Measurements from ENCODE around the gene KLHL26.

Gene KLHL26

DNA sequence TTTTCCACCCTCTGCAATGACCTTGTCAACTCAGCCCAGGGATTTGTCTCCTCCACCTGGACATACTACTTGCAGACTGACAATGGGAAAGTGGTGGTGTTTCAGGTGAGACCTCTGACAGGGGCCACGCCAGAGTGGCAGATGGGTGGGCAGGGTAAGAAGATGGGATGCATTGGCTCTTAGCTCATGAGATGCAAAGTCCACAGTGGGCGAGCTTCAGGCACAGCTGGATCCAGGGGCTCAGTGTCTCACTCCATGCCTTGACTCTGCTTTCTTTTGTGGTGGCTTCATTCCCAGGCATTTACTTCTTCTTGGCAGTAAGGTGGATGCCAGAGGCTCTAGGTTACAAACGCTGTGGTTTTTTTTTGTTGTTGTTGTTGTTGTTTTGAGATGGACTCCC lies 20.8 kb upstream of the KLHL26 start:
- DNase-seq (ENCODE audit: low read depth) = no peak

DNA sequence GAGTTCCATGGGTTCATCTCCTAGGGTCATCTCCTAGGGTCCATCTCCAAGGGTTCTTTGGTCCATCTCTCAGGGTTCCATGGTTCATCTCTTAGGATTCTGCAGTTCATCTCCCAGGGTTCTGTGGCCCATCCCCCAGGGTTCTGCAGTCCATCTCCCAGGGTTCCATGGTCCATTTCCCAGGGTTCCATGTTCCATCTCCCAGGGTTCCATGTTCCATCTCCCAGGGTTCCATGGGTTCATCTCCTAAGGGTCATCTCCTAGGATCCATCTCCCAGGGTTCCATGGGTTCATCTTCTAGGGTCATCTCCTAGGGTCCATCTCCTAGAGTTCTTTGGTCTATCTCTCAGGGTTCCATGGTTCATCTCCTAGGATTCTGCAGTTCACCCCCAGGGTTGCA lies 19.3 kb upstream of the KLHL26 start:
- DNase-seq (ENCODE audit: low read depth) = no peak

- DNase-seq (ENCODE audit: low read depth) = no peak
These were observed 18.6 kb upstream of the KLHL26 start for GRCh38 chr19:18618236-18618635.

DNA sequence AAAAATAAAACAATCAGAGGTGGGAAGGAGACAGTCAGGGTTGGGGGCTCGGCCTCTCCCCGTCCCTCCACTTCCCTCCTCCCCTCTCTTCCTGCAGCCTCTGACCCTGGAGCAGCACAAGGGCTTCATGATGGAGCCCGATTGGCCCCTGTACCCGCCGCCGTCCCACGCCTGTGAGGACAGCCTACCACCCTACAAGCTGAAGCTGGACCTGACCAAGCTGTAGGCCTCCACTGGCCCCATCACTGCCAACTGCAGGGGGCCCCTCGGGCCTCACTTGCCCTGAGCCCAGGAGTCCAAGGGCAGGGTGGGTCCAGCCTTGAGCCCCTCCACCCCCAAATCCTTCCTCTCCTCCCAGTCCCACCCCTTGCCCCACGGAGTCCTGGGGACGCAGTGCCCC lies 16.5 kb upstream of the KLHL26 start:
- no peak for DNase-seq (ENCODE audit: low read depth)

- DNase-seq (ENCODE audit: low read depth) = no peak
These were observed 15.9 kb upstream of the KLHL26 start for GRCh38 chr19:18620902-18621301.

DNA sequence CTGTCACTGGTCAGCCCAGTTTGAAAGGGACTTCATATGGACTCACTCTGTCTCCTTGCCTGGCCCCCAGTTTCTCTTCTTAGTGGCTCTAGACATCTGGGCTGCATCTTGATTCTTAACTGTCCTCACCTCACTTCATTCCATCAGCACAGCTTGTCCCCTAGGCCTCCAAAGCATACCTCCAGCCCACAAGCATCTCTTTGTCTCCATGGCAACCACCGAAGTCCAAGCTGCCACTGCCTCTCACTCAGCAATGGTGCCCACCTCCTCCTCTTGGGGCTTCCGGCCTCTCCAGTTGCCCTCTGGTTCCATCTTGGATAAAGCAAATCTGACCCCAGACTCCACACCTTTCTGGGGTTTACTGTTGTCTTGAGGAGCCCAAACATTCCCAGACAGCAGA lies 9.9 kb upstream of the KLHL26 start:
- DNase-seq (ENCODE audit: low read depth) = no peak

- DNase-seq (ENCODE audit: low read depth) = no peak
These were observed 7.4 kb upstream of the KLHL26 start for GRCh38 chr19:18629166-18630088.

DNA sequence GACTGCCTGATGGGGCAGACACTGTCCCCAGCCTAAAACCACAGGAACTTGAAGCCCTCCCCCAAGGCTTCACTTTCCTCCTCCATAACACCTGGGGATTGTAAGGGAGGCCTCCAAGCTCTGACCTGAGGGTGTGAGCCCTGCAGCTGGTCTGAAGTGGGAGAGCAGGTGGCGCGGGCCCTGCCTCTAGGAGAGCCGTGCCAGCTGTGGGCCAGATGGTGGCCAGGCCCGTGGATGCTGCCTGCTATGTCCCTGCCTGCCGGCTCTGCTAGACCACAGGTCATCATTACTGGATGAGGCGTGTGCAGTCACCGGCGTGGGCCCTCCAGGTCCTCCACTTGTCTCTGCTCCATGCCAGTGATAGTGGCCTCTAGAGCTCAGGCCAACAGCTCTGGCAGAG lies 3.5 kb upstream of the KLHL26 start:
- DNase-seq (ENCODE audit: low read depth) = no peak

- no peak for DNase-seq (ENCODE audit: low read depth)
These were observed 2.1 kb upstream of the KLHL26 start for GRCh38 chr19:18634612-18635297.

DNA sequence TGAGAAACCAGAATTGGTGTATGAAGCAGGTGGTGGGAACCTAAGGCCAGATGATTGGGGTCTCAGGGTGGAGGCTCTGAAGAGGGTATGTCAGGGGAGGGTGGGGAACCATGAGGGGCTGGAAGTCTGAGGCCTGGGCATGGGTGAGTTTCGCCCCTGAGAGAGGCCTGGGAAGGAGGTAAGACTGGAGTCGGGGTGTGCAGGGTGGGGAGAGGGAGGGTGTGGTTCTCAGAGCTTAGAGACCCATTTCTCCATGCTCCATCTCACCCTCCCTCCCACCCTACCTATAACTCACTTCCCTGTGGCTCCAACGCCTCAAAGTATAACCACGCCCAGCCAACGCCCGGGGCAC lies 1.0 kb upstream of the KLHL26 start:
- no peak for DNase-seq (ENCODE audit: low read depth)

GRCh38 chr19:18636183-18636968 lies 452 bp upstream of the KLHL26 start:
- DNase-seq (ENCODE audit: low read depth) = peak; percentile 94

DNA sequence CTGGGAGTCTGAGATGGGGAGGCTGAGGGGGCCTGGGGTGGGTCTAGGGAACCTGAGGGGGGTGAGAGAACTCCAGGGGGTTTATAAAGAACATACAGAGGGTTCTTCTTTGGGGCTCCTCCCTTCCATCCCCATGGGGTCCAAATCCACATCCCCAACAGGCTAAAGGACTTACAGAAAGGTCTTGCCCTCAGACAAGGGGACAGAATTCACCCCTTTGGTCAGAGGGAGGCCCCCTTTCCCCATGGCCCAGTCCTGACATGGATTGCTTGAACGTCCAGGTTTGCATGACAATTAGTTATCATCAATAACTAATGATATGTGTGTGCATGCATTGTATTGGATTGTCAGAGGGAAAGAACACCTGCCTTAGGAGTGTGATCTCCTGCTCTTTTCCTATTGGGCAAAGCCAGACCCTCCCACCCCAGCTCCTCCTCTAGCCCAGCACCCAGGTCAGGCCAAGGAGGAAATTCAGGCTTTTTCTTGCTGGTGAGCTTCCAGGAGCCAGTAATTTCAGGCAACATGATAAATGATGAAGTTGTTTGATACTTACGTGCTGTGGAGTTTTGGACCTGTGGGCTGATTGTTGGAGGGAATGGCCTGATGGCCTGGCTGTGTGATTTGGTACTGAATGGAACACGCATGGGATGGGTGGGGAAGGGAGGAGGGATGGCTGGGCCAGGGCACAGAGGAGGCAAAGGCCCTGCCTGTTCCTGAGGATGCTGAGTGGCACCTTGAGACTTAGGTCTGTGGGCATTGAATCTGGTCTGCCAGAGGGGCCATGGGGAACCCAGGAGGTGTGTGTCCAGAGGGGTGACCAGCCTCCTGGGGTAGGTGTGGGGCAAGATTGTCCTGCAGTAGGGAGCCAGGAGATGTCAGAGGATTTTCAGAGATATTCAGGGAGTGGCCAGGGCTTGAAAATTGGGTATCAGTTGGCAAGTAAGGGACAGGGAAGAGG lies 1.1 kb downstream of the KLHL26 start:
- no peak for DNase-seq (ENCODE audit: low read depth)

- DNase-seq (ENCODE audit: low read depth) = no peak
These were observed 2.9 kb downstream of the KLHL26 start for GRCh38 chr19:18639706-18640243.

DNA sequence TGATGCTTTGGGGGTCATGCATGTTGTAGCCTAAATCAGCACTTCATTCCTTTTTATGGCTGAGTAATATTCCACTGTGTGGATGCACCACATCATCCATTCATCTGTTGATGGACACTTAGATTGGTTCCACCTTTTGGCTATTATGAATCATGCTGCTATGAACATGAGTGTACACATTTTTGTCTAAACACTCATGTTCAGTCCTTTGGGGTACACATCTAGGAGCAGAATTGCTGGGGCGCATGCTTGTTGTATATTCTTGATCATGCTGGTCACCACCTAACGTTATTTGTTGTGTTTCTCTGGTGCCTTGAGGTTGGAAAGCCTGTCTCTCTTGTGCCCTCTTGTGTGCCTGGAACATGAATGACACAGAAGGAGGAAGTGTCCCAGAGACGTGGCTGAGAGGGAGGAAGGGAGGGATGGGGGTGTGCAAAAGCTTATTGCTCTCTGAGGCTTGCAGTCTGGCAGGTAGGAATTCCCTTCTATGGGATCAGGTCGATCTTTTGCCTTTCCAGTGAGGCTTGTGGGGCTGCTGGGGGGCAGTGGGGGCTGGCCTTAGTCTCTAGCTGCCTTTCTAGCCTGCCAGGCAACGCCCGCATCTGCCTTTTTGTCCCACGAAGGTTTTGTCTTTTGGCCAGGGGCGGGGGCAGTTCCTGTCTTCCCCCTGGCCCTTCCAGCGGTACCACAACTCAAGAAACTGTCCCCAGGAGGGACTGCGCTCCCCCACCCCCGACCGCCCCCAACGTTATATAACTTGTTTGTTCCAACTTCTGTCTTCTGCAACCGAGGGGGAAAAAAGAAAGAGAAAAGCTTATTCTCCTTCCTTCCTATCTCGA lies 7.6 kb downstream of the KLHL26 start:
- peak; percentile 64 for DNase-seq (ENCODE audit: low read depth)

DNA sequence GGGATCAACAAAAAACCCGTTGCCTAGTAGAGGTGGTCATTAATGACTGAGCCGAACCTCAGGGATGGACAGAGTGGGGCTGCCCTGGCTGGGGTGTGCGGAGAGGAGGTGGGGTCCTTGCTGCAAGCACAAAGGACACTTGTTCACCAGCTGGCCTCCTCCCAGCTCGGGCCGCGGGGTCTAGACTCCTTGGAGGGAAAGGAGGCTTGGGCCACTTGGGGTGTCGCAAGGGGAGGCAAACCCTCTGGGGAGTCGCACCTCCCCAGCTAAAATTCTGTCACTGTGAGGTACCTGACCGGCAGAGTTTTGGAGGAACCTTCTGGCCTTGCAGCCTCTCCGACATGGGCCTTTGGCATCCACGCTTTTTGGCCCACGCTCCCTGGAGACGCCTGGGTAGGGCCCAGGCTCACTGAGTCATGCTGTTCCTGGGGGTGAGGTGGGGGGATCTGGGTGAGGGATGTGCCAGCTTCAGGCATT lies 8.2 kb downstream of the KLHL26 start:
- no peak for DNase-seq (ENCODE audit: low read depth)

DNA sequence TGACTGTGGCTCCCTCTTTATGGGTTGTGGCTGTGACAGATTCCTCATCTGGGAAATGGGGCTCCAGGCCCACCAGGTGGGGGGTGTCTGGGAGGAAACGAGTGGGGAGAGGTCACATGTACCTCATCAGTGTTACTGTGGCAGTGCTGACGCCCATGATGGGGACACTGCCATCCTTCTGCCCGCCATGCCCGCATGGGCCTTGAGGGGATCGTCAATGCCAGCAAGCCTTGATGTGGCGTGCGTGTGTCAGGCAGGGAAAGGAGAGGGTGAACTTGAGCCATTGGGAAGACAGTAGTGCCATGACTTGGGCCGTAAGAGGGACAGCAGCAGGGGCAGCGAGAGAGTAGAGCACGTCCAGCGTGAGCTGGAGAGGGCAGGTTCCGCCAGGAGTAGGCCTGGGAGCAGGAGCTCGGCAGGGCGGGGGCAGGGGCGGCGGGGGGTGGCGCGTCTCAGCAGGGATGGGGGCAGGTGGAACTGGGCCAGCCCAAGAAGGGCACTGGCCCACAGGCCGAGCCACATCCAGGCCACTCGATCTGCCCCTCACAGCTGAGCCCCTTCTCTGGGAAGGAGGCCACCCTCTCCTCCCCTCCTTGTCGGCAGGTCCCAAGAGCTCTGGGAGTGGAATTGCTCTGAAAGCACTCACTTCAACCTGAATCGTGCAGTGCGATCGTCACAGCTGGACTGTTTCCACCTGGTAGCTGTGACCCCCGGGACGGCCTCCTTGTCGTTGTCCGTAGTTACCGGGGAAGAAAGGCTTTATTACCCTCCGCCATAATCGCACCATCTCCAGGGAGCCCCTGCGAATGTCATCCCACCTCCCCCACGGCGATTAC lies 9.9 kb downstream of the KLHL26 start:
- no peak for DNase-seq (ENCODE audit: low read depth)

DNA sequence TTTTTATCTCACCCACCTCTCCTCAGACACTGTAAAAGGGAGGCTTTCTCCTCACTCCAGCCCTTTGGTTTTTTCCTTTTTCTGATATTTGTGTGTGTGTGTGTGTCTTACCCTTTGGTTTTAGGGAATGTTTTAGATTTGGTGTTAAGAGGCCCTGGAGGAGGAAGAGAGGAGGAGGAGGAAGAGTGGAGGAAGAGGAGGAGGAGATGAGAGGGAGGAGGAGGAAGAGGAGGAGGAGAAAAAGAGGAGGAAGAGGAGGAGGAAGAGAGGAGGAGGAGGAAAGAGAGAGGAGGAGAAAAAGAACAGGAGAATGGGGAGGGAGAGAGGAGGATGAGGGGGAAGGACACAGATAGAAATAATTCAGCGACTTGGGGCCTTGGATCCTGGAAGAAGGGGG lies 10.5 kb downstream of the KLHL26 start:
- no peak for DNase-seq (ENCODE audit: low read depth)

DNA sequence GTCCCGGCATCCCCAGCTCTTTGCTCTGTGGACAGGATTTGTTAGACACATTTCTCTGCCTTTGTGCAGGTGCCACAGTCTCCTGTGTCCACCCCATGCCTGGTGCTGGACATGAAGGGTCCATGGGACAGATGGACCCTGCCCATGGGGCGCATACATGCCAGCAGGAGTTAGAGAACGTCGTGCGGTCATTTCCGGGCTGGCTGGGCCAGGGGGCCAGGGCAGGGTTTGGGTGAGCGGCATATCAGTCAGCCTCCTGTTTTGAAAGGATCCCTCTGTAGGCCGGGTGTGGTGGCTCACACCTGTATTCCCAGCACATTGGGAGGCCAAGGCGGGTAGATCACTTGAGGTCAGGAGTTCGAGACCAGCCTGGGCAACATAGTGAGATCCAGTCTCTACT lies 11.0 kb downstream of the KLHL26 start:
- DNase-seq (ENCODE audit: low read depth) = no peak

DNA sequence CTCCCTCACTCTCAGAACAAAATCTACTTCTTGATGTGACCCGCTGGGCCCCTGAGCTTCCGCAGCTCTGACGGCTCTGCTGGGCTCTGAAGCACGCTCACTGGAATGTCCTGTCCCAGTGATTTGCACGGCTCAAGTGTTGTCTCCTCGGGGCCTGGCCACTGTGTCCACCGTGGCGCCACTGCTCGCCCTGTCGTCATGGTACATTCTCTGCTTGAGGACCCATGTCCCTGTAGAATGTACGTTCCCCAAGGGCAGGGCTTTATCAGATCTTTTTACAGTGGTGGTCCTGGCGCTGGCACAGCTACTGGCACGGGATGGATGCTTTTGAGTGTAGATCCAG lies 12.1 kb downstream of the KLHL26 start:
- no peak for DNase-seq (ENCODE audit: low read depth)

Data from ELR (cell line).